ENCODE measurements around the gene GPANK1.
"Not testable (repeated sequence)": the region's sequence is repeated elsewhere in the genome, so short reads cannot be mapped to it uniquely, and the experiment has no call there.

GPANK1 gene

DNA sequence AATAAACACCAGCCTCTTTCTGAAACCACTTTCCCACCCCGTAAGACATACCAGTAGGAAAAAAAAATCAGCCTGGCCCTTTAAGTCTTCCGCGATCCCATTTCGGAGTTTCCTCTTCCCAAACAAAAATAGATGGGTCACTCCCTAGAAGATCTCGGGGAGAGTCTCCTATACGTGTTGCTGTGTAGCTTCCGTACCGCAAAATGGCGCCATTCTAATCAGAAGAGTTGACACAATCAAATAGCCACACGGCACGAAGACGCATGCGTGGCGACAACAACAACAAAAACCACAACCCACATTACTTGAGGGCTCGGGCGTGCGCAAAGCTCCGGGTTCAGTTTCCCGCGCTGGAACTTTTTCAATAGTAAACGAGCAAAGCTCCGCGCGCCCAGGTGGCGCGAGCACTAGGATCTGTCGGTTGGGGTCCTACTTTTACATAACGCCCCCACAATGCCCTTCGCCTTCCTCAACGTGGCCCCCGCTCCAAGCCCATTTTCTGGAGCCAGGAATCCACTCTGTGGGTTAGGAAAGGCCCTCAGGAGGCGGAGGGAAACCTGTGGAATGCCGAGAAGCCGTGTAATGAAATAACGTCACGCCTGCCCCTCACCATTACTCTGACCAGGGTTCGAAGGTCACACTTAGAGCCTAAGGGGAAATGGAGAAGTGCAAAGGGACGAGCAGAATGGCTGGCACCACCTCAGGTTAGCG is at the start of gene GPANK1:
GPANK1 (minus strand) TSS at position 208 of the 711 bp plus-strand sequence. CDS start 519 bp downstream, outside the sequence.
- Histone ChIP-seq H3K27ac (peak within 1 kb of the TSS; percentile 97), H3K36me3 (peaks cover 50% of the 10 kb centered on the region), H3K9ac (peak within 1 kb of the TSS; percentile 91), H3K27me3 (no peaks in the 10 kb centered on the region), H3K9me3 (no peaks in the 10 kb centered on the region), H4K20me1 (peaks cover 18% of the 10 kb centered on the region; the same call in 1 of the 2 replicates), H3K4me1 (peaks cover 51% of the 10 kb centered on the region), H3K4me2 (peak within 1 kb of the TSS; percentile 100), H3K4me3 (peak within 1 kb of the TSS; percentile 83)
- TF ChIP-seq Cebpa-rat (IDR thresholded peaks at IDR 0.05) = no peak

DNA sequence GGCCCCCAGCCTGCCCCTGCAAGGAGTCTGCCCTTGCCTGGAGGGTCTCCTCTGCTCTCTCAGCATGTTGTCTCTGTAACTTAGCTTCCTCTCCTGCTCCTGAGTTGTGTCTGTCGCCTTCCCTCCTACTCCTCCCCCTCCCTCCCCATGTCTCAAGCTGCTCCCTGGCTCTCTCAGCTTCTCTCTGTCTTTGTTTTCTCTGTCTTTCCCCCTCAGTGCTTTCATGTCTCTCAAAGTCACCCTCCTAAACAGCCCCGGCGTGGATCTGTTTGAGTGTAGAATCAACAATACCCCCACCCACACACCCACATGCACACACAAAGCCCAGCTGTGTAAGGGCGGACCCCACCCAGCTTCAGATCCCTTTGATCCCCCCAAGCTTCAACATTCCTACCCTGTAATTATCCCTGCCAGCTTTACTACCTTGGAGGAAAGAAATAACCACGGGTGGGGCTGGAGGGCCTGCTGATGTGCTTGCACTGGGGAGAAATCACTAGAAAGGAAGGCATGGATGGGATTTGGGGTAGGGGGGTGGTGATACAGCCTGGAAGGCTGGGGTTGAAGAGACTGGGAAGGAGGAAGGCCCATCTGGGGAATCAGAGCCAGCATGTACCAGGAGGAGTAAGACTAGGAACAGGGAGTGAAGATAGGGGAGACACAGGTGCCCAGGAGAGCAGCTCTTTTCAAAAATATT is 49.3 kb upstream of the GPANK1 start:
- peak overlapping the region; percentile 63 for H3K27ac ChIP-seq
- H3K4me3 ChIP-seq = no peak overlapping the region
- no peak for TF ChIP-seq Cebpa-rat (IDR thresholded peaks at IDR 0.05)
- H3K36me3 ChIP-seq = no peaks in the 10 kb centered on the region
- peak overlapping the region; percentile 55 for H3K9ac ChIP-seq
- H3K27me3 ChIP-seq = no peaks in the 10 kb centered on the region
- peaks cover 57% of the 10 kb centered on the region for H3K4me1 ChIP-seq
- peak overlapping the region; percentile 55 for H3K4me2 ChIP-seq
- no peaks in the 10 kb centered on the region for H4K20me1 ChIP-seq
- H3K9me3 ChIP-seq = no peaks in the 10 kb centered on the region

DNA sequence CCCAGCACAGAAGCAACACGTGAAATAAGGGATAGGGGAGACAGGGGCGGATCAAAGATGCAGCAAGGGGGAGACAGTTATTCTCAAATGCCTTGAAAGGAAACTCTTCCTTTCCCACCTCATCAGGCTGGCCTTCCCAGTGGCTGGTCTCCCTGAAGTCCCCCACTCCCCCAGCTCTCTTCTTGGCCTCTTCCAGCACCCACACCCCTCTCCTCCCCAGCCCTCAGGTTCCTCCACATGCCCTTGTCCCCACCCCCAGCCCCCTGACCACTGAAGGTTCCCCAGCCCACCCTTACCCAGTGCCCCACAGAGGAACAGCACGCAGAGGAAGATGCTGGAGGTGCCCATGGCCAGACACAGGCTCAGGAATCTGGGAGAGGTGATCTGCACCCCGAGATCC is 48.7 kb upstream of the GPANK1 start:
- no peak overlapping the region for H3K9ac ChIP-seq
- H3K36me3 ChIP-seq = no peaks in the 10 kb centered on the region
- no peak for TF ChIP-seq Cebpa-rat (IDR thresholded peaks at IDR 0.05)
- peak overlapping the region; percentile 55 for H3K4me2 ChIP-seq
- no peaks in the 10 kb centered on the region for H3K27me3 ChIP-seq
- peak overlapping the region; percentile 63; the same call in 1 of the 2 replicates for H3K27ac ChIP-seq
- H3K9me3 ChIP-seq = no peaks in the 10 kb centered on the region
- H3K4me3 ChIP-seq = no peak overlapping the region
- peaks cover 64% of the 10 kb centered on the region for H3K4me1 ChIP-seq
- H4K20me1 ChIP-seq = no peaks in the 10 kb centered on the region

- Histone ChIP-seq H3K9me3 (no peaks in the 10 kb centered on the region), H3K36me3 (no peaks in the 10 kb centered on the region), H3K9ac (no peak overlapping the region), H3K27ac (no peak overlapping the region; the same call in 1 of the 2 replicates), H4K20me1 (no peaks in the 10 kb centered on the region), H3K4me3 (no peak overlapping the region), H3K27me3 (no peaks in the 10 kb centered on the region), H3K4me1 (peaks cover 75% of the 10 kb centered on the region), H3K4me2 (peak overlapping the region; percentile 52)
- TF ChIP-seq Cebpa-rat (IDR thresholded peaks at IDR 0.05) = no peak
Observed at GRCh38 chr6:31712296-31712695, 47.5 kb upstream of the GPANK1 start.

GRCh38 chr6:31711233-31711632 is 46.4 kb upstream of the GPANK1 start:
- no peak for TF ChIP-seq Cebpa-rat (IDR thresholded peaks at IDR 0.05)
- H3K4me3 ChIP-seq = no peak overlapping the region
- no peaks in the 10 kb centered on the region for H4K20me1 ChIP-seq
- H3K9me3 ChIP-seq = no peaks in the 10 kb centered on the region
- H3K4me2 ChIP-seq = peak overlapping the region; percentile 52
- H3K9ac ChIP-seq = no peak overlapping the region
- H3K27ac ChIP-seq = no peak overlapping the region
- H3K27me3 ChIP-seq = no peaks in the 10 kb centered on the region
- H3K36me3 ChIP-seq = no peaks in the 10 kb centered on the region
- H3K4me1 ChIP-seq = peaks cover 85% of the 10 kb centered on the region

- H3K4me2 ChIP-seq = peak overlapping the region; percentile 52
- no peak for TF ChIP-seq Cebpa-rat (IDR thresholded peaks at IDR 0.05)
Observed at GRCh38 chr6:31710523-31711219, 45.9 kb upstream of the GPANK1 start.

DNA sequence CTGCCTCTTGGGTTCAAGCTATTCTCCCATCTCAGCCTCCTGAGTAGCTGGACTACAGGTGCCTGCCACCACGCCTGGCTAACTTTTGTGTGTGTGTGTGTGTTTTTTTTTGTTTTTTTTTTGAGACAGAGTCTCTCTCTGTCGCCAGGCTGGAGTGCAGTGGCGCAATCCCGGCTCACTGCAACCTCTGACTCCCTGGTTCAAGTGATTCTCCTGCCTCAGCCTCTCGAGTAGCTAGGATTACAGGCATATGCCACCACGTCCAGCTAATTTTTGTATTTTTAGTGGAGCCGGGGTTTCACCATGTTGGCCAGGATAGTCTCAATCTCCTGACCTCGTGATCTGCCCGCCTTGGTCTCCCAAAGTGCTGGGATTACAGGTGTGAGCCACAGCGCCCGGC is 44.4 kb upstream of the GPANK1 start:
- H3K27me3 ChIP-seq = not testable (repeated sequence)

More at GRCh38 chr6:31710523-31711219, 45.9 kb upstream of the GPANK1 start:
- Histone ChIP-seq H3K4me1 (peaks cover 85% of the 10 kb centered on the region), H3K4me3 (no peak overlapping the region), H3K36me3 (no peaks in the 10 kb centered on the region), H3K9ac (no peak overlapping the region), H3K27me3 (no peaks in the 10 kb centered on the region), H3K9me3 (no peaks in the 10 kb centered on the region), H3K27ac (no peak overlapping the region), H4K20me1 (no peaks in the 10 kb centered on the region)

DNA sequence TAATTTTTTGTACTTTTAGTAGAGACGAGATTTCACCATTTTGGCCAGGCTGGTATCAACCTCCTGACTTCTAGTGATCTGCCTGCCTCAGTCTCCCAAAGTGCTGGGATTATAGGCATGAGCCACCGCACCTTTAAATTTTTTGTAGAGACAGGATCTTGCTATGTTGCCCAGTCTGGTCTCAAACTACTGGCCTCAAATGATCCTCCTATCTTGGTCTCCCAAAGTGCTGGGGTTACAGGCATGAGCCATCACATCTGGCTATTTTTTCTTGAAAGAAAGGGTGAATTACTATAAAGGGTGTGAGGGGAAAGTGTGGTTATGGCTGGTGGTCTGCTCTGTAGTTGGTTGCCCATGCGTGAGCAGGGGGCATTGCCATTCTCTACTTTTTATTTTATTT is 43.4 kb upstream of the GPANK1 start:
- Histone ChIP-seq H3K9ac (no peak overlapping the region), H4K20me1 (no peaks in the 10 kb centered on the region), H3K27me3 (no peaks in the 10 kb centered on the region), H3K4me2 (peak overlapping the region; percentile 33), H3K4me1 (peaks cover 70% of the 10 kb centered on the region), H3K9me3 (no peaks in the 10 kb centered on the region), H3K36me3 (no peaks in the 10 kb centered on the region), H3K4me3 (no peak overlapping the region), H3K27ac (no peak overlapping the region; the same call in 1 of the 2 replicates)
- TF ChIP-seq Cebpa-rat (IDR thresholded peaks at IDR 0.05) = no peak

More for the DNA sequence above, 44.4 kb upstream of the GPANK1 start:
- not testable (repeated sequence) for H3K9me3 ChIP-seq, H3K36me3 ChIP-seq, H3K4me3 ChIP-seq, H4K20me1 ChIP-seq, H3K4me2 ChIP-seq, H3K9ac ChIP-seq, H3K27ac ChIP-seq
- H3K4me1 ChIP-seq = peaks cover 71% of the 10 kb centered on the region

DNA sequence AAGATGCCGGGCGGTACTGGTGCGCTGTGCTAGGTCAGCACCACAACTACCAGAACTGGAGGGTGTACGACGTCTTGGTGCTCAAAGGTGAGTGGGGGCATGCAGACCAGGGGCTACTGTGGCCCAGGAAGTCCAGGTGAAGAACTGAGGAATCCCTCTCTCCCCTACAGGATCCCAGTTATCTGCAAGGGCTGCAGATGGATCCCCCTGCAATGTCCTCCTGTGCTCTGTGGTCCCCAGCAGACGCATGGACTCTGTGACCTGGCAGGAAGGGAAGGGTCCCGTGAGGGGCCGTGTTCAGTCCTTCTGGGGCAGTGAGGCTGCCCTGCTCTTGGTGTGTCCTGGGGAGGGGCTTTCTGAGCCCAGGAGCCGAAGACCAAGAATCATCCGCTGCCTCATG is 42.9 kb upstream of the GPANK1 start:
- Histone ChIP-seq H3K9me3 (no peaks in the 10 kb centered on the region), H3K27ac (no peak overlapping the region), H3K4me3 (no peak overlapping the region), H3K4me1 (peaks cover 66% of the 10 kb centered on the region), H3K4me2 (peak overlapping the region; percentile 33), H4K20me1 (no peaks in the 10 kb centered on the region), H3K9ac (no peak overlapping the region), H3K27me3 (no peaks in the 10 kb centered on the region), H3K36me3 (no peaks in the 10 kb centered on the region)
- no peak for TF ChIP-seq Cebpa-rat (IDR thresholded peaks at IDR 0.05)

- H3K4me1 ChIP-seq = peaks cover 62% of the 10 kb centered on the region
- H3K27ac ChIP-seq = no peak within 1 kb of the TSS
- no peaks in the 10 kb centered on the region for H3K27me3 ChIP-seq
Observed at GRCh38 chr6:31706599-31706998, 41.8 kb upstream of the GPANK1 start, which contains the start of gene LY6G6F. LY6G6F (plus strand) TSS chr6:31706866; CDS start chr6:31706907, 41 bp downstream.

More at GRCh38 chr6:31706599-31706998, 41.8 kb upstream of the GPANK1 start, which contains the start of gene LY6G6F:
- no peak for TF ChIP-seq Cebpa-rat (IDR thresholded peaks at IDR 0.05)
- Histone ChIP-seq H3K4me3 (no peak within 1 kb of the TSS), H3K4me2 (peak within 1 kb of the TSS; percentile 33), H3K36me3 (0 out of 2 replicates have a peak, but pooled peaks cover under 1% of the 10 kb centered on the region), H3K9ac (no peak within 1 kb of the TSS), H4K20me1 (peaks cover 5% of the 10 kb centered on the region), H3K9me3 (no peaks in the 10 kb centered on the region)
